ENCODE results near the gene OXTR. TPM values are rescaled to one million over a fixed set of nuclear protein-coding genes. Genes with fewer than 3 reads are reported as not detected.

Gene OXTR
- total and polyA plus RNA-seq, 8 donors, result 0.05 to 2.4 (median 0.24) TPM

- Histone ChIP-seq H3K4me1 (no peaks in the 10 kb centered on the region), H3K27me3 (no peaks in the 10 kb centered on the region), H3K4me3 (no peak overlapping the region), H3K27ac (no peak overlapping the region), H3K36me3 (no peaks in the 10 kb centered on the region), H3K9me3 (no peaks in the 10 kb centered on the region)
- intact Hi-C loops (cut with DNase I), result no loop called here
- ATAC-seq (no peak), FAIRE-seq (no peak), DNase-seq (no peak)
- TF ChIP-seq, protein P1, sequence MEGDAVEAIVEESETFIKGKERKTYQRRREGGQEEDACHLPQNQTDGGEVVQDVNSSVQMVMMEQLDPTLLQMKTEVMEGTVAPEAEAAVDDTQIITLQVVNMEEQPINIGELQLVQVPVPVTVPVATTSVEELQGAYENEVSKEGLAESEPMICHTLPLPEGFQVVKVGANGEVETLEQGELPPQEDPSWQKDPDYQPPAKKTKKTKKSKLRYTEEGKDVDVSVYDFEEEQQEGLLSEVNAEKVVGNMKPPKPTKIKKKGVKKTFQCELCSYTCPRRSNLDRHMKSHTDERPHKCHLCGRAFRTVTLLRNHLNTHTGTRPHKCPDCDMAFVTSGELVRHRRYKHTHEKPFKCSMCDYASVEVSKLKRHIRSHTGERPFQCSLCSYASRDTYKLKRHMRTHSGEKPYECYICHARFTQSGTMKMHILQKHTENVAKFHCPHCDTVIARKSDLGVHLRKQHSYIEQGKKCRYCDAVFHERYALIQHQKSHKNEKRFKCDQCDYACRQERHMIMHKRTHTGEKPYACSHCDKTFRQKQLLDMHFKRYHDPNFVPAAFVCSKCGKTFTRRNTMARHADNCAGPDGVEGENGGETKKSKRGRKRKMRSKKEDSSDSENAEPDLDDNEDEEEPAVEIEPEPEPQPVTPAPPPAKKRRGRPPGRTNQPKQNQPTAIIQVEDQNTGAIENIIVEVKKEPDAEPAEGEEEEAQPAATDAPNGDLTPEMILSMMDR (IDR thresholded peaks at IDR 0.05), result no peak
- 58 to 82% methylated on average over 2 of the region's 2 CpGs for whole genome bisulfite sequencing, 2 donors
These were observed 21.1 kb upstream of the OXTR start for GRCh38 chr3:8790529-8790928.

GRCh38 chr3:8784676-8785435 is 15.4 kb upstream of the OXTR start:
- intact Hi-C loops (cut with DNase I), result no loop called here
- H3K4me3 ChIP-seq, result no peak overlapping the region
- H3K36me3 ChIP-seq, result no peaks in the 10 kb centered on the region
- H3K27me3 ChIP-seq, result no peaks in the 10 kb centered on the region
- TF ChIP-seq, protein P1 (IDR thresholded peaks at IDR 0.05), result no peak
- WGBS, 2 donors, result 86 to 90% methylated on average over 3 of the region's 3 CpGs
- no peak for DNase-seq
- H3K9me3 ChIP-seq, result no peaks in the 10 kb centered on the region
- ATAC-seq, result no peak
- no peak overlapping the region for H3K27ac ChIP-seq
- no peak for FAIRE-seq
- no peaks in the 10 kb centered on the region for H3K4me1 ChIP-seq

DNA sequence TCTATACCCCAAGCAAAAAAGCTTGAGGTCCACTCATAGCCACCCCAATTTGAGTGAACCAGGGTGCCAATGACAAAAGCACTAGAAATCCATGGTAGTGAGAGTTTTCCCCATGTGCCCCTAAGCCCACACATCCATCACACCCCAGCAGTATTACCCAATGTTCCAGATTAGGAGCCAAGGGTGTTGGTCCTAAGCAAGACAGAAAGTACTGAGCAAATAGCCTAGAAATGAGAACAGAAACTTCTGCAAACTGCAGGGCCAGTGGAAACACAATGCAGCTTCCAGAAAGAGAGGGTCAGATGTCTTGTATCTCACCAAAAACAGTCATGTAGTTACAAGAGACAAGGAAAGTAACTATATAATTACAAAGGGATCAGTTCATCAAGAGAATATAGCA is 10.9 kb upstream of the OXTR start:
- intact Hi-C loops (cut with DNase I), result no loop called here
- H3K4me3 ChIP-seq, result no peak overlapping the region
- FAIRE-seq, result no peak
- H3K27ac ChIP-seq, result no peak overlapping the region
- DNase-seq, result no peak
- no peak for ATAC-seq
- H3K9me3 ChIP-seq, result no peaks in the 10 kb centered on the region
- H3K4me1 ChIP-seq, result no peaks in the 10 kb centered on the region
- TF ChIP-seq, protein P1 (IDR thresholded peaks at IDR 0.05), result no peak
- no peaks in the 10 kb centered on the region for H3K36me3 ChIP-seq
- no peaks in the 10 kb centered on the region for H3K27me3 ChIP-seq

DNA sequence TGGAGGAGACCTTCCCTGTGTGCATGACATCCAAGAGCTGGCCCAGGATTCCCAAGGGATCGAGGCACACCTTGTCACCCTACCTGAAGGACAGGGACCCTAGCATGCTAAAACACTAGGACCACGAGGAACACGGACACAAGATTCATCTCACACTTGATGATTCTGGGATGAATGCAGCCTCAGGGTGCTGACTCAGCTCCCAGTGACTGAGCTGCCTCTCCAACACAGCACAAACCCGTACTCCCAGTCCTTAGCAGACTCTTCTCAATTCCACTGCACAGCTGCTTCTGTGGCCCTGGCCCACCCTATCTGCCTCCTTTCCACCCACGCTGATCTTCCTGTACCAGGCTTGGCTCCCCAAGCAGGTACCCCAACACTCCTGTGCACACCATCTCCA is 9.1 kb upstream of the OXTR start:
- intact Hi-C loops (cut with DNase I), result no loop called here
- Histone ChIP-seq H3K27me3 (no peaks in the 10 kb centered on the region), H3K36me3 (no peaks in the 10 kb centered on the region), H3K27ac (no peak overlapping the region), H3K4me3 (no peak overlapping the region), H3K4me1 (no peaks in the 10 kb centered on the region), H3K9me3 (no peaks in the 10 kb centered on the region)
- TF ChIP-seq, protein P1 (IDR thresholded peaks at IDR 0.05), result no peak
- ATAC-seq, result no peak
- FAIRE-seq, result no peak
- DNase-seq, result no peak
- WGBS, 2 donors, result 63 to 75% methylated on average over 5 of the region's 5 CpGs

GRCh38 chr3:8777978-8778267 is 8.5 kb upstream of the OXTR start:
- ATAC-seq (no peak), FAIRE-seq (no peak), DNase-seq (no peak)
- TF ChIP-seq, protein P1 (IDR thresholded peaks at IDR 0.05), result no peak
- H3K9me3 ChIP-seq, result no peaks in the 10 kb centered on the region
- WGBS, 2 donors, result 56 to 73% methylated on average over 5 of the region's 5 CpGs
- H3K4me3 ChIP-seq, result no peak overlapping the region
- no peak overlapping the region for H3K27ac ChIP-seq
- no peaks in the 10 kb centered on the region for H3K27me3 ChIP-seq
- H3K4me1 ChIP-seq, result no peaks in the 10 kb centered on the region
- intact Hi-C loops (cut with DNase I), result no loop called here
- no peaks in the 10 kb centered on the region for H3K36me3 ChIP-seq
